ENCODE results near the gene CNTN1.
A peak's percentile ranks its signal among the peaks of the same experiment; 100 is the strongest.

The CNTN1 gene

DNA sequence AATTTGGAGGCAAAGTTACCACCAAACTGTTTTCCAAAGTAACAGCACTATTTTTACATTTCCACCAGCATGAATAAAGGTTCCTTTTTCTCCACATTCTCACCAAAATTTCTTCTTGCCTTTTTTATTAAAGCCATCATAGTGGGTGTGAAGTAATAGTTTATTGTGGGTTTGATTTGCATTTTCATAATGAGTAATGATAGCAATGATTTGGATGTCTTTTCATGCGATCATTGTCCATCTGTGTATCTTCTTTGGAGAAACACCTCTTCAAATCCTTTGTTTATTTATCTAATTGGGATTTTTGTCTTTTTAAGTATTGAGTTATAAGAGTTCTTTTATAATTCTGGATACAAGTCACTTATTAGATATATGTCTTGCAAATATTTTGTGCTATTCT, 172.7 kb downstream of the CNTN1 start:
- FAIRE-seq = no peak

DNA sequence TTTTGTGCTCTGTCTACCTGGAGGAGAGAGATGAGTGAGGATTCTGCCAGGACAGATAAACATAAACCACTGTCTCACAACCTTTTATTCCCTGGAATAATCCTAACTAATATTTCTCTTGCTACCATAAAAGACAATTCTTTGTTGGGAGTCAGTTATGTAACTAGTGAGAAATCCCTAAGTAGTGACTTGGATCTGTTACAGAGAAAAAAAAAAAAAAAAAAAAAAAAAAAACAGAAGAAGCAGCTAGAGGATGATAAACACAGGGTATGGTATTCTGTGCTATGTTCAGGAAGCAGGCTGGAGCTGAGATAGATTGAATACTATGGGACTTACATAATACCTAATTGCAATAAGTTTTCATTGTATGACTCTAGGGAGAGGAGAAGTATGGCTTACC, 178.7 kb downstream of the CNTN1 start:
- no peak for FAIRE-seq

DNA sequence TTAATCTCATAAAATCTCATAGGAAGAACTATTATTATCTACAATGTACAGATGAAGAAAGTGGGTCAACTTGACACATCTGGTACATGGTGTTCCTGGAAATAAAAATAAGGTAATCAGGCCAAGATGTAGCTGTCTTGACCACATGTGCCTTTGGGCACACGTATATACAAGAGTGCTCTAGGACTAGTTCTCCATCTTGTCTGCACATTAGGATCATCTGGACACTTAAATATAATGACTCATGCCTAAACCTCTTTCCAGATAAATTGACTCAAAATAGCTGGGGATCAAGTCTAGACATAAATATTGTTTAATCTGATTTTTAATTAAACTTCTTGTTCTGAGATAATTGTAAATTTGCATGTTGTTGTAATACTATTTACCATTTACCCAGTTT, 182.6 kb downstream of the CNTN1 start:
- no peak for FAIRE-seq

DNA sequence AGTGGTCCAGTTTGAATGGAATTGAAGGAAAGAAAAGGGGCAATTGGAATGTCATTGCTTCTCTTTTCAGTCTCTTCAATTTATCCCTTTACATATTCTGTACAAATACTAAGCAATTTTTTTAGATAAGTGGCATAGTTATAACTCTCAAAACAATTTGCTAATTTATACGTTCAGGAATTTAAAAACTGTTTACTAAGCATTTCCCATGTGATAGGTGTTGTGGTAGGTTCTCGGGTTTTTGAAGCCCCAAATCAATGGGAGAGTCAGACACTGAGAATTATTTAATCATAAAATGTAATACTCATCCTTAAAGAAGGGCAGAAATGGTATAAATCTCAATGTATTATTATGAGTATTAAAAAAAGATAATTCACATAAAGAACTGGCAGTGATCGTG, 197.1 kb downstream of the CNTN1 start:
- FAIRE-seq = no peak

DNA sequence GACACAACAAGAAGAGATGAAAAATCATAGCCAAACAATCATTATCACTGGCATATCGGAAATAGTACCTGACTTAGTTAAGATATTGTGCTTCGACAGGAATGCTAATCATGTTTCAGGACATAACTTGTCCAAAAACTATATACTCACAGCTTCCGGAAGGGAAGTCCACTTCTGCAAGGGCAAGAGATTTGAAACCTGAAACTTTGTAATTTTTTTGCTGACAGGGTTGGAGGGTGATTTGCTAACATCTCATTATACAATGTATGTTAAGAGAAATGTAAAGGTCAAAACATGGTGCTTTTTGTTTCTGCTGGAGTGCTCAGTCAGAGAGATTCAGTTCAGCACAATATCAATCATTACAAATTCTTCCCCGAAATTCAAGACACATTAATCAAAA, 200.3 kb downstream of the CNTN1 start:
- FAIRE-seq = no peak

DNA sequence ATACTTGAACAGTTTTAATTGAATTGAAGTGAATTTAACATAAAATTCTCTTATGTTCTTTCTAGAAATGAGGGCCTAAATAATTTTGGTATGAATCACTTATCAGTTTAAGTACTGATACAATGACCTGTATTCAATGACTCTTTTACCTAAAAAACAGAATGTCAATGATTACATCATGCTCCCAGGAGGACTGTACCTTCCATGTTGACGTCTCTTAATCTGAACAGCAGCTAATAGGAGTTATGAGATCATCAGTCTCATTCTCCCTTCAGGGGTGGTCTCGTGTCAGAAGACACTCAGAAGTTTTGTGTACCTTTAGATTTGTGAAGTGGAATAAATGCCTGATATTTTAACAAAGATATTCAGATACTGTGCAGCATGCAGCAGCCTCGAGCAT, 206.3 kb downstream of the CNTN1 start:
- no peak for FAIRE-seq

DNA sequence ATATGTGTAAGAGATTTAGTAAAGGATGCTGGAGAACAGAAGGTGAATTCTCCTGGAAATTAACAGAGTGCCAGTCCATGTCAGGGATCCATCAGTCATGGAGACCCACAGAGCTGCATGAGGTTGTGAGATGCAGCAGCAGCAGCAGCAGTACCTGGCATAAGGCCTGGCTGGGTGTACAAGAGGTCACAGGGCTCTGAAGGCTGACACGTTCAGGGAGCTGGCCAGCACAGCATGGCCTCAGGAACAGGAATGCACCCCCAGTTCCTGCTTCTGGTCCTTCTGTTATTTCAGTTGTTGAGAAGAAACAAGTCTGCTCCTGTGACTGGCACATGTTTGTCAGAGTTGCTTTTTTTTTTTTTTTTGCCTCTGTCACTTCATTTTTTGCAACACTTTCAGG, 210.8 kb downstream of the CNTN1 start:
- no peak for FAIRE-seq

DNA sequence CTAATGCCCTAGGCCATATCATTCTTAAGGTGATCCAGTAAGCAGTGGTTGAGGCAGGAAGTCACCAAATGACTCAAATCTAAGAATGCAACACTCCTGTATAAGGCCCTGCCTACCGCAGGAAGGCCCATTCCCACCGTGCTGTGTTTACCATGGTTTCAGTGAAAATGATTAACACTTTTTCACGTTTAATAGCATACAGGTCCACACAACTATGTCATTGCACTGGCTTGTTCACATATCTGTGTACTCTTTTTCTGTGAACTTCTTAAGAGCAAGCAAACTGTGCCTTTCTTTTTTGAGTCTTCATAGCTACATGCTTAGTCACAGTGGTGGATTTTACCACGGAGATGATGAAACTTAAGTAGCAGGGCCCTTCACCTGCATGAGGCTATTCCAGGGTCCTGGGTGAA, 214.9 kb downstream of the CNTN1 start:
- FAIRE-seq = no peak

DNA sequence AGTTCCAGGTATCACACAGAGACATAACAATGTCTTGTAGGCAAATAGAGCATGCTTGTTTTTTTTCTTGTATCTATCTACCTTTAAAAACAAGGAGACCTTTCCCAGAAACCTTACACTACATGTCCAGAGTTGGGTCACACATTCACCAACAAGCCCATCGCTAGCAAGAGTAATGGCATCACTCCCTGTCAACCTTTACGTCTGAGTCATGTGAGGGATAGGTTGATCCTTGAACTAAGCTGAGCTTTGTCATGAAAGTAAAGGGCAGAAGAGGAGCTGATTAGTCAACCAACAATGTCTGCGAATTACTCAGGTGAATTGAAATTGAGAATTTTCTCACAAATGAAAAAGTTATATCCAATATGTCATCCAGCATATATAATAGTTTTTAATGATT, 219.4 kb downstream of the CNTN1 start:
- FAIRE-seq = no peak

DNA sequence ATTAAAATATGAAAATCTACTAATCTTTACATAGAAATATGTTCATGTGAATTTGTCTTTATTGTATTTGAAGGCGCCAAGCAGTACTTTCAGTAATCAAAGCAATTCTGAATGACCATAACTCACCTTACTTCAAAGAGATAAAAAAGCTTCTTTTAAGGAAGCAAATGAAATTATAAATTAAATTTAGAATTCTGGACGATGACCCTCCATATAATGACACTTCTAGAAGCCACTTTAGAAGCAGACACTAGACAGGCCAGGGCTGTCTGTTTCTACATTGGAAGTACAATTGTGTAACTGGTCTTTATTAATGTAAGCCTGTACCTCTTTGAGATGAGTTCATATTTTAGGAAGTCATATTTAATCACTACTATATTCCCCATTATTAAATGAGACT, 222.9 kb downstream of the CNTN1 start:
- FAIRE-seq = no peak

DNA sequence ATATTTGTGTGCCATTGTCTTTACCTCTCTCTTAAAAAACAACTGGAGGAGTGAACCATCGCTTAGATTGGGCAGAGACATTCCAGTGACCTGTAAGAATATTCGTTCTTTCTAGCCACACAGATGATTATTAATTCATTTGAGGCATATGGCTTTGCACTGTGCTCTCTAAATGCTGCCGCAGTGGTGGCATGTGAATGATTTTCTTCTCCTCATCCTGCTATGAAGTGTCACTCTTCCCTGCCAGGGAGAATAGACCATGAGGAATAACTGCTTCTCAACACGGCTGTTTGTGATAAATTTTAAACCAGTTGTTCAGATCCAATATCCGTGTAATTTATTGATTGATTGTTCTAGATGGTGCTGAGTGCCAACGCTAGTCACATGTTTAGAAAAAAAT, 225.3 kb downstream of the CNTN1 start:
- FAIRE-seq = no peak

DNA sequence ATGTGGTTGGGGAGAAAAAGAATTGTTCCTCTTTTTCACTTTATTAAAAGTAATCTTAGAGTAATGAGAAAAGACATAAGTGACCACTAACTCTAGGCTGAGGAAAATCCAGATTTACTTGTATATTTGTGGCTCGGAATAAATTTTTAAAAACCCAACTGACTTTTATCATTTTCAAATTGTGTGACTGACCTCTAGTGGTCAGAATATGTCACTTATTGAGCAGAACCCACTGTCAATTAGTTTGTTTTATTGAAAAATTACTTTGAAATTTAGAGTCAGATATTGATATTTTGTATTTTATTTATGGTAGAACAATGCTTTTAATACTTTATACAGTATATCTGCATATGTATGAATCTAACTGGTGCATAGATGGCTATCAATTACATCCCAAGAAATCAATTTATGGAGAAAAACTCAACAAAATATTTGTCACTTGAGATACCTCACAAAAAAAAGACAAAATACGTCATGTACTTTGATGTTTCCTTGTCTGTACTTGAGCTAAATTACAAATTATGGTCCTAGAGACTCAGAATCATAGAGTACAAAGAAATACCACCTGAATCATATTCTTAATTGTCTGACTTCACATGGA, 229.4 kb downstream of the CNTN1 start:
- peak; percentile 92 for FAIRE-seq

DNA sequence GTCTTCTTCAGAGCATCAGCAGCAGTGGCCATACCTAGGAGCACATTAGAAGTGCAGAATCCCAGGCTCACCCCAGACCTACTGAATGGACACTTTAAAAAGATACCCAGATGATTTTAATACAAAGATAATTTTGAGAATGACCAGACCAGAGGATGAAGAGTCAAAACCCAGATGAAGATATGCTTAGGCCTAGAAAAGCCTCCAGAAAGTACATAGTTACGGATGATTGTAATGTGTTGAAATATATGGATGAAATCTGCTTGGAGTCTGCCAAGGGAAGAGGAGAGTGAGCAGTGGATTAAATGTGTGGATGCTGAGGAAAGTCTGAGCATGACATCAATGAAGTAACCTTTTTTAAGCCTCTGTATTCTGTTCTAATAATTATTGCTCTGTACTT, 245.7 kb downstream of the CNTN1 start:
- FAIRE-seq = no peak

DNA sequence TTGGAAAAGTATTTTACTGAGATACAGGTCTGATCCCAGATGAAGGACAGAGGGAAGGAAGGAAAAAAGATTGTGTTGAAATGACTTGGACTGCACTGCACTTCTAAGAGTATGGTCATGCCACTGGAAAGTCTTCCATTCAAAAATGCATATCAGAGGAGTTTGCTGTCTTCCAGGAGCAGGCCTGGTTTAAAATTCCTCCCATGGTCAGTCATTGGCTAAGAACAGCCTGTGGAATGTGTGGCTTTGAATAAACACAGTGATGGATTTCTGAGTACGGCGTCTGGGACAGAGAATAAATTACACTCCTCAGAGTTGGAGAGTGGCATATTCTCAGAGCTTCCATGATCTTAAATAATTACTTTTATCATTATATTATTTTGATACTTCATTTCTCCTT, 250.1 kb downstream of the CNTN1 start:
- FAIRE-seq = no peak

DNA sequence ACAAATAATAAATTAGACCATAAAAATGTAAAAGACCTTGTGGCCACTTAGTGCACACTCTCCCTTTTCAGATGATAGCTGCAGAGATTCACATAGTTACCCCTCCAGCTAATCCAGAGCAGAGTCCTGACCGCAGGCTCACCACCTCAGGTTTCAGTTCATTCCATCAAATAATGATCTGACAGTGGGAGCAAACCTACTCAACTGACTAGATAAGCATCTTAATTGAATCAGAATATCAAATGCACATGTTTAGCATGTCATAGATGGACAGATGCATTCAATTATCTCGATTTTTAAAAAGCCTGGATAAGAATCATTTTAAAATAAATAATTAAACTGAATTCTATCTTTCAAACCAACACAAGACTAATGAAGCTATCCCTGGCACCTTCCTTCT, 253.5 kb downstream of the CNTN1 start:
- no peak for FAIRE-seq

DNA sequence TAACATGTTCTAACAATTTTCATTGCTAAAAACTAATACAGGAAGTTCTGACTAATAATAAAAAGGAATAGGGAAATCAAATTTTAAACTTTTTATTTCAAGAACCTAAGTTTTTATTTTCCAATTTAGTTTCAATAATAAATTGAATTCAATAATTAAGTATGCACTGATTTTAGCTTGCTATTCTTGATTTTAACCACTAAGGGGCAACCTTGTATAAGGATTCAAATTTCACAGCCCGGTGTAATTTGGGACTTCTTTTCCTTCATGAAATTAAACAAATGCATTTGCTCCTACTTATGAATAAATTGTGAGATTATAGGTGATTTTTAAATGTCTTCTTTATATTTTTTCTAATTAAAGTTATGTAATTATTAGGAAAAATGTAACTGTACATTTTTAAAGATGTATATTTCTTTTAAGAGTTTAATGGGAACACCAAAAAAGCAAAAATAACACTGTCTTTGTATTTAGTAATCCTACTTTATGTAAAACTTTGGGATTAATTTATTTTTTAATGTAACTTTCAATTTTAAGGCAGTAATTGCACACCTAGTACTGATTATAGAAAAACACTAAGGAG, 254.5 kb downstream of the CNTN1 start:
- FAIRE-seq = peak; percentile 99

DNA sequence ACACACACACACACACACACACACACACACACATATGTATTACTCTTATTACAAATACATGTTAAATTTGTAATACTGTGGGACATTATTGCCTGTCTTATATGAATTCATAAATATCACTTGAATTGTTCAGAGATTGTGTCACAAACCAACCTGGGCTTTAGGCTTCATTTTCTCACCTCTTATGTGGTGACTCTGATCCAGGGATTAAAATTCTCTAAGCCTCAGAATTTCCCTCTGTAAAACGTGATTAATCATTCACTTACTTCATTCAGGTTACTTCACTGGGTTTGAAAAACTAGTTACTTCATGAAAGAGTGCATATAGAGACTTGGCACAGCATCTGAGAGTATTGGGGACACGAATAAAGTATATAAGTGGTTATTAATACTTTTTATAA, 255.6 kb downstream of the CNTN1 start:
- FAIRE-seq = no peak

DNA sequence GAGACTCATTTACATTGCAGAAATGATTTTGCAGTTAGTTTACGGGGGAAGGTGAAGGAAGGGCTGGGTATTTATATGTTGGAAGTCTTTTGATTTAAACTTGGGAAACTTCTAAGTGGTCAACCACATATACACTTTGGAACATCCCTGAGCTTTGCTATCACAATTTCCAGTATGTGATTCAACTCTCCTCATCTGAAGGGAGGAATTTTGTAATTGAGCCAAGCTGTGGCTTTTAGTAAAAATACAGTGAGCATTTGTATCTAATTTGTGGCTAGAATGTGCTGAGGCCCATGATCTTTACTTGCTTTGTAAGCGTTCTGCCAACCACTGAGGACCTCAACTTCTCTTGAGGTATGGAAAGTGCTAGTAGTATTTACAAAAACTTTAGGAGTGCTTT, 260.8 kb downstream of the CNTN1 start:
- no peak for FAIRE-seq

DNA sequence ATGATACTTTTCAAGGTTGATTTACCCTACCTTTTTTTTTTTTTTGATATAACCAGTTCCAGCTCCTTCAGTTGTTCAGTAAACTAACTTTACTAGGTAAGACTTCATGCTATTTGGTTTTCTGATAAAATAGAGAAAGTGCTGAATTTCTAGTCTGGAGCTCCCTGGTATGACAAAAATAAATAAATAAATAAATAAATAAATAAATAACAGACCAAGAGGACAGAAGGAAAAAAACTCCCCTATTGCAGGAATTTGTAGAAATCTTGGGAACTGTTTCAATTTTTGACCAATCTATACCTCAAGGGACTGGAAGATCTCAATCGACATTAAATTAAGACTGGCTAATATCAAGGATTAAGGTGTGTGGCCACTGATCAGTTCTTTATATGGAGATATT, 265.2 kb downstream of the CNTN1 start:
- FAIRE-seq = no peak

DNA sequence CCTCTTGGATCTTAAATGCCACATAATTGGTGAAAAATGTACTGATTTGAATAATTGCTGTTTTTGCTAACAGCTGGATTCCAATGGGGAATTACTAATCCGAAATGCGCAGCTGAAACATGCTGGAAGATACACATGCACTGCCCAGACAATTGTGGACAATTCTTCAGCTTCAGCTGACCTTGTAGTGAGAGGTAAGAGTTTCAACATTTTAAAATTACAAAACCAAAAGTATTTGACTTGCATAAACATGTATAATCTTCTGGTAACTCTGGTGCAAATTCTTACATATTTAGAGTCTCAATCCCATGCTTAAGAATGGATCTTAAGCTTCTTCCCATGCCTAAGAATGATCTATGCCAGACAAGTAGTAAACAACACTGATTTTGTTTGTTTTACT, 266.8 kb downstream of the CNTN1 start:
- no peak for FAIRE-seq

DNA sequence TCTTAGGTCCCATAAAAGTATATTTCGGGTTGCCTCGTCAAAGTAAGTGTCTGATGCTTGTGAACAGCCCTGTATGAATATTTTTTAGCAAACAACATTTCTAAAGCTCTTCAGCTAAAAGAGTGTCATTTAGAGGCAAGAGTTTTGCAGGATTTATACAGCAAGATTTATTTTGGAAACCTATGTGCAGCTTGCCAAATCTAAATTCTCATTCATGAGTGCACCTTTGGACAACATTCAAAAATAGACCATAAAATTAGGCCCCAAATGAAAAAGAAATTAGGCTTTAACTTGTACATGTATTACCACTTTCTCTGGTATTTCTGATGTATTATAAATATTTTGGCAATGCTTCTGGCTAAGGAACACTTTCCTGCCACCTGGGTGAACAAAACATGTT, 271.5 kb downstream of the CNTN1 start:
- no peak for FAIRE-seq

DNA sequence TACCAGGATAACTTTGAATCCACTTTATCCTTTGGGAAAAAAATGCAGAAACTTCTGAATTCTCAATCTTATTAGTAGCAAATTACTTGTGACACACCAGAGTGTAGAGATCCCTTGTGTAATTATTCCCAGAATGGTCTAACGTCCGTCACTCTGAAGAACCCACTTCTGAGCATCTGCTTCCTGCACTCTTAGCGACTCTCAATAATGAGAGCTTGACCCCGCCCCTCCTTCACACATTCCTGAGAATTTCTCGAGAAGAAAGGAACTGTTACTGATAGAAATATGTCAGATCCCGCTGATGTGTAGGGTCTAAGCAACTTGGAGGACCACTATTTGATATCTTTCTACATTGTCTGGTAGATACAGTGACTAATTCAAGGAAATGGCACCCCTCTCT, 277.6 kb downstream of the CNTN1 start:
- FAIRE-seq = no peak

DNA sequence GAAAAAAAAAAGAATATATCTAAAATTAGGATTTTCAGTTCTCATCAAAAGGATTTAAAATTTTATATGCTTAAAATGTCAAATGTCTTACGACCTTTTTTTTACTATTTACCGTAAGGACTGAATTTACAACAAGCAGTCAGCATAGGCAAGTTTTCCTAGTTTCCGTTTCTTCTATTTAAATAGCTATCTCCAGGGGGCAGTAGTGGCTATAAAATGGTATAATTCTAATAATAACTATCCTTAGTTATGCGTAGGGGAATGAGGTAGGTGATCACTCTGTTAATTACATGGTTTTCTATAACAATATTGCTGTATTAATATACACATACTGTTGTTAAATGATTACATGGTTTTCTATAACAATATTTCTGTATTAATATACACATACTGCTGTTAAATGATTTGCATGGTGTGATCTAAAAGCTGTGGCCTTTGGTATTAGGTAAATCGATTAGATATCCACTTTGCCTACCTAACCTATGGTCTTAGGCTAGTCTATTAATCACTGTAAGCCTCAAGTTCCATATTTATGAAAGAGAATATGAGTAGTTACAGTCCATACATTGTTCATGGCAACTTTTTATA, 278.2 kb downstream of the CNTN1 start:
- no peak for FAIRE-seq

DNA sequence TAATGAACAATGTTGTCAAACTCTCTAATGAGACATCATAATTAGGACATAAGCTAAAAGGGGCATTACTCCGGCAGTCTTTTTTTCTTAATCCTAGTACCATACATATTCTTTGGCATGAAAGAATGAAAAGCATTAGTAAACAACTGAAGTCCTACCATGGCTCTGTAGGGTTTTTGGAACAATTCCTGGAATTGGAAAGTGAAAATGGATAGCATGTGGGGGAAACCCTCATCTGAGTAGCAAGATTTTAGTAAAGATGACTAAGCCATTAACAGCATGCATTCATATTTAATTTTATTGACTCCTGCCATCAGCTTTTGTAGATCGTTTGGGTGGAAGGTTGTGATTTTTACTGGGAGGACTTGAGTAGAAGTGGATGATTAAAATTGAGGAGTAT, 279.7 kb downstream of the CNTN1 start:
- no peak for FAIRE-seq

DNA sequence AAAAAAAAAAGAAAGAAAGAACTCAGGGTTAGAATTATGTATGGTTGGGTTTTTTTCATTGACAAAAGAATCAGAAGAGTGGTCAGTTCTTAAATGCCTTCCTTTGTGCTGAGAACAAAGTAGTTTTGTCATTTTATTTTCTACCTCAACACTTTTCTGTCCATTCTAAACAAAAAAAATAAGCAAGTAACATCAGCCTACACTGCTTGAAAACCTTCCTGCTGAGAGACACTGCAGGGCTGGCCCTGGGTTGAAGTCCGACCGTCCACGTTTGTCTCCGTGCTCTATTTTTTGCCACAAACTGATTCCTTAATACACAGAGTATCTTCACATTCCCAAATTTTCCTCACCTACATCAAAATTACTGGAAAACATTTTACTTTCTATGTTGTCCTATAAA, 284.3 kb downstream of the CNTN1 start:
- no peak for FAIRE-seq
